ENCODE data around the gene PLXND1.

The PLXND1 gene

GRCh38 chr3:129627350-129628168 lies 21.1 kb upstream of the PLXND1 start:
- DNase-seq: peak in 3 of 4 experiments; percentile 30 to 51 (median 33)

GRCh38 chr3:129626744-129627349 lies 20.4 kb upstream of the PLXND1 start:
- peak; percentile 7 to 39 (median 22) for DNase-seq

- no peak for DNase-seq
These were observed 18.8 kb upstream of the PLXND1 start for GRCh38 chr3:129625072-129625874.

GRCh38 chr3:129624347-129625071 lies 18.0 kb upstream of the PLXND1 start:
- DNase-seq: no peak

- no peak for DNase-seq
These were observed 17.1 kb upstream of the PLXND1 start for GRCh38 chr3:129623447-129624118.

- no peak for DNase-seq
These were observed 16.5 kb upstream of the PLXND1 start for GRCh38 chr3:129622933-129623332.

- DNase-seq: no peak
These were observed 15.9 kb upstream of the PLXND1 start for GRCh38 chr3:129622226-129622874.

GRCh38 chr3:129621626-129622225 lies 15.2 kb upstream of the PLXND1 start:
- DNase-seq: no peak

GRCh38 chr3:129620828-129621559 lies 14.5 kb upstream of the PLXND1 start:
- DNase-seq: no peak

- DNase-seq: no peak
These were observed 13.3 kb upstream of the PLXND1 start for GRCh38 chr3:129619726-129620162.

- DNase-seq: no peak
These were observed 12.6 kb upstream of the PLXND1 start for GRCh38 chr3:129618901-129619671.

- DNase-seq: no peak
These were observed 11.8 kb upstream of the PLXND1 start for GRCh38 chr3:129618186-129618820.

GRCh38 chr3:129617381-129618185 lies 11.1 kb upstream of the PLXND1 start:
- no peak for DNase-seq

GRCh38 chr3:129616713-129617112 lies 10.2 kb upstream of the PLXND1 start:
- DNase-seq: no peak

GRCh38 chr3:129616291-129616690 lies 9.8 kb upstream of the PLXND1 start:
- DNase-seq: no peak

GRCh38 chr3:129615751-129616281 lies 9.3 kb upstream of the PLXND1 start:
- DNase-seq: no peak

- no peak for DNase-seq
These were observed 8.5 kb upstream of the PLXND1 start for GRCh38 chr3:129614927-129615363.

GRCh38 chr3:129614435-129614834 lies 8.0 kb upstream of the PLXND1 start:
- DNase-seq: no peak
